ENCODE results near the gene CUEDC1.
A peak's percentile ranks its signal among the peaks of the same experiment; 100 is the strongest.

Gene CUEDC1

DNA sequence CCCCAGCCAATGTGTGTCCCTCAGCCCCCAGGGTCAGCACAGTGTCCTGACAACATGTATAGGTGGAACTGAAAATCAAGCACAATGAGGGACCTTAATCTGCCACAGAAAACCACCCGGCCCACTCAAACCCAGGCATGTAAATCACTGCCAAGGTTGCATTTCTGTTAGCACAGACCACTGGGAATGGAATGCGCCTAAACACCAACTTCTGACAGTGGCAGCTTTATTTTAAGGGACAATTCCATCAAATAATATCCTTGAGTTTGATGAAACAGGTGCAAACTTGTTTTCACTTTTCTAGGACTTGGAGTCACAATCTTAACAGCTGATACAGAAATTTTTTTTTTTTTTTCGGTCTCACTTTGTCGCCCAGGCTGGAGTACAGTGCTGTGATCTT is 68.1 kb downstream of the CUEDC1 start:
- FAIRE-seq (no peak), DNase-seq (ENCODE audit: insufficient read length) (no peak)
- TF ChIP-seq POLR2AphosphoS5 (IDR thresholded peaks at IDR 0.05; ENCODE audit: low read depth, low read length), result no peak
- no peak for TF ChIP-seq TAF1 (IDR thresholded peaks at IDR 0.05; ENCODE audit: borderline replicate concordance, low read depth, low read length)

DNA sequence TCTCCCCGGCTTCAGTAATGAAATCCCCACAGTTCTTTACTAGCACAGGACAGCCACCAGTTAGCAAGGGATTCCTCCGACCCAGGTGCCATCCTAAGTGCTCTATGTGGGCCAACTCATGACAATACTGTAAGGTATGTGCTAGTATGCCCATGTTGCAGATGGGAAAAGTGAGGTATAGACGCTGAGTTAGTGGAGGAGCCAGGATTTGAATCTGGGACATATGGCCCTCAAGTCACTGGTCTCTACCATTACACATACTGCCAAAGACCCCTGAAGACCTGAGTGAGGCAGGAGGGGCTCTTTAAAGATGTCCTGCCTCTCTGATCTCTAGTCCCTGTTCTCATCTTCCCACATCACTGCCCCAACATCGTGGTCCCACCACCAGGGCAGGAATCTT is 69.2 kb downstream of the CUEDC1 start:
- TF ChIP-seq TAF1 (IDR thresholded peaks at IDR 0.05; ENCODE audit: borderline replicate concordance, low read depth, low read length), result no peak
- TF ChIP-seq POLR2AphosphoS5 (IDR thresholded peaks at IDR 0.05; ENCODE audit: low read depth, low read length), result no peak
- no peak for TF ChIP-seq POLR2A (IDR thresholded peaks at IDR 0.05; ENCODE audit: low read depth, low read length)
- no peak for FAIRE-seq
- no peak for DNase-seq (ENCODE audit: insufficient read length)

DNA sequence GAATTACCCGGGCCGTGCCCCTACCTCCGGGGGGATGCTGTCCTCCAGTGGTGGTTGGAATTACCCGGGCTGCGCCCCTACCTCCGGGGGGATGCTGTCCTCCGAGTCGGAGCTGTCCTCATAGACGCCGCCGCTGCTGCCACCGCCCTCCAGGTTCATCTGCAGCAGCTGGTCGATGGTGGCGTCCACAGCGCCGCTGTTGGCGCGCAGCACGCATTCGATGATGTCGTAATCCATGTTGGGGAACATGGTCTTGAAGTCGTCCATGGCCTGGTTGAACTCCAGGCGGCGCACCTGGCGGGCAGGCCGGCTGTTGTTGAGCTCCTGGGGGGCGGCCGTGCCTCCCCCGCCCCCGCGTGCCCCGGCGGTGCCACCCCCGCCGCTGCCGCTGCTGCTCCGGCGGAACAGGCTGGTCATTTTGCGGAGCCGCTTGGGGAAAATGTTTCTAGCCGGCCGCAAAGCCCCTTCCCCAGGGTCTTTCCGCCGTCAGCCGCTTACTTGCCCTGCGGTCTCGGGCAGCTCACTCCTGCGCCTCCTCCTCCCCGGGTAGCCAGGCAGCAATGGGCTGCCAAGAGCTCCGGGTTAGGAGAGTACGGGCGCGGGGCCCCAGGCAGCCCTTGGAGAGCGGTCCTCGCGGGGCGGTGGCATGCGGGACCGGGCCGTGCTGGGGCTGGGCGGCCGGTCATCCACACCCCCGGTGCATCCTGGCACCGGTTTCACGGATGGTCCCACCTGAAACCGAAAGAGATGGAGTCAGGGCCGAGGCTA is 69.9 kb downstream of the CUEDC1 start:
- TF ChIP-seq TAF1 (IDR thresholded peaks at IDR 0.05; ENCODE audit: borderline replicate concordance, low read depth, low read length), result no peak
- no peak for TF ChIP-seq POLR2A (IDR thresholded peaks at IDR 0.05; ENCODE audit: low read depth, low read length)
- TF ChIP-seq POLR2AphosphoS5 (IDR thresholded peaks at IDR 0.05; ENCODE audit: low read depth, low read length), result no peak
- FAIRE-seq, result no peak
- no peak for DNase-seq (ENCODE audit: insufficient read length)

DNA sequence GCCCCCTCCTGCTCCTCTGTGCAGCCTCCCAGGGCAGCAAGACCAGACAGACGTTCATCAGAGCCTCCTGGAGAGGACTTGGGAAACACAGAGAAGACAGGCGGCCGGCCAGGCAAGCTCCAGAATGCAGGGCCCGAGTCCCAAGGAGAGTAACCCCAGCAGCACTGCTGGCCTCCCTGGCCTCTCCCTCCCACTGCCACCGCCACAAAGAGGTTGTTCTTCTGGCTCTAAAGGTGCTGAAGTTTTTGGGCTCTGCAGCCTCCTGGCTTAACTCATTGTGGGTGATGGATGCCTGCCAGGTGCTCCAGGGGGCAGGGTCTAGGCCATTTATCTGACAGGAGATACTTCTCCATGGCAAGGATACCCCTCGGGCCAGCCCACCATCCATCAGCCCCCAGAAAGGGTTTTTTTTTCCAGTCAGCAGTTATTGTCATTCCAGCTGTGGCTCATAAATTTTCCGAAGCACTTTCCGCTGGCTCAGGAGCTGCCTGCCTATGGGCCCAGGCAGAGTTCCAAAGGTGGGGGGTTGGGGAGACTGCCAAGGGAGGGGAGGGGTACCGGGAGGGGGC is 73.3 kb downstream of the CUEDC1 start:
- FAIRE-seq, result no peak
- TF ChIP-seq POLR2AphosphoS5 (IDR thresholded peaks at IDR 0.05; ENCODE audit: low read depth, low read length) (no peak), POLR2A (IDR thresholded peaks at IDR 0.05; ENCODE audit: low read depth, low read length) (no peak), TAF1 (IDR thresholded peaks at IDR 0.05; ENCODE audit: borderline replicate concordance, low read depth, low read length) (no peak)
- DNase-seq (ENCODE audit: insufficient read length), result no peak

DNA sequence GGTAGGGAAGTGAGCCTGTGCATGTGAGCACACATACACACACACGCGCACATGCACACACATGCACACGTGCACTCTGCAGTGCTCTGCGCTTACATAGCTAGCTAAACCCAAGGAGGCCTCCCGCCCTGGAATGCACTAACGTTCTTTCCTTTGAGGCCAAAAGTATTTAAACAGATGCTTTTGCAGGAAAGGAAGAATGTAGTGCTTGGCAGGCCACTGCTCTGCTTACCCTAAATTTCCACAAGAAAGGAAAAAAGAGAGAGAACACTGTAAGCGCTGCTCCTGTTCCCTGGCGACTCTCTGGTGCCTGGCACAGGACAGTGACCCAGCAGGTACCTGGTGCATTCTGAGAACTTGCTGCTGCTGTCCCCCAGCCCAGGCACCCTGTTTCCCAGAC is 74.1 kb downstream of the CUEDC1 start:
- FAIRE-seq, result no peak
- no peak for DNase-seq (ENCODE audit: insufficient read length)
- no peak for TF ChIP-seq POLR2A (IDR thresholded peaks at IDR 0.05; ENCODE audit: low read depth, low read length)
- TF ChIP-seq POLR2AphosphoS5 (IDR thresholded peaks at IDR 0.05; ENCODE audit: low read depth, low read length), result no peak
- no peak for TF ChIP-seq TAF1 (IDR thresholded peaks at IDR 0.05; ENCODE audit: borderline replicate concordance, low read depth, low read length)

DNA sequence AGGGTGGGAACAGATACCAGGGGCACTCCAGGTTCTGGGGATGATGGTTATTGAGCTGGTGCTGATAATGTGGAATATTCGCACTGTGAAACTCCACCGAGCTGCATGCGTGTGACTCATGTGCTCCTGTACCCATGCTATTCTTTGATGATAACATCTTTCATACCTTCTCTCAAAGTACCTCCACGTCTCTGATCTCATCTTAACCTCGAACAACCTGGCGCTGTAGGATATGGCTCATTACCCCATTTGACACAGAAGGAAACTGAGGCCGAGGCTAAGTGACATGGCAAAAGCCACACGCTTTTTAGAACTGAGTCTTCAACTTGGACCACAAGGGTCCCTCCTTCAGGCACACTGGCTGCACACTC is 75.1 kb downstream of the CUEDC1 start:
- FAIRE-seq, result no peak
- DNase-seq (ENCODE audit: insufficient read length), result no peak
- no peak for TF ChIP-seq POLR2A (IDR thresholded peaks at IDR 0.05; ENCODE audit: low read depth, low read length)
- no peak for TF ChIP-seq POLR2AphosphoS5 (IDR thresholded peaks at IDR 0.05; ENCODE audit: low read depth, low read length)
- TF ChIP-seq TAF1 (IDR thresholded peaks at IDR 0.05; ENCODE audit: borderline replicate concordance, low read depth, low read length), result no peak

DNA sequence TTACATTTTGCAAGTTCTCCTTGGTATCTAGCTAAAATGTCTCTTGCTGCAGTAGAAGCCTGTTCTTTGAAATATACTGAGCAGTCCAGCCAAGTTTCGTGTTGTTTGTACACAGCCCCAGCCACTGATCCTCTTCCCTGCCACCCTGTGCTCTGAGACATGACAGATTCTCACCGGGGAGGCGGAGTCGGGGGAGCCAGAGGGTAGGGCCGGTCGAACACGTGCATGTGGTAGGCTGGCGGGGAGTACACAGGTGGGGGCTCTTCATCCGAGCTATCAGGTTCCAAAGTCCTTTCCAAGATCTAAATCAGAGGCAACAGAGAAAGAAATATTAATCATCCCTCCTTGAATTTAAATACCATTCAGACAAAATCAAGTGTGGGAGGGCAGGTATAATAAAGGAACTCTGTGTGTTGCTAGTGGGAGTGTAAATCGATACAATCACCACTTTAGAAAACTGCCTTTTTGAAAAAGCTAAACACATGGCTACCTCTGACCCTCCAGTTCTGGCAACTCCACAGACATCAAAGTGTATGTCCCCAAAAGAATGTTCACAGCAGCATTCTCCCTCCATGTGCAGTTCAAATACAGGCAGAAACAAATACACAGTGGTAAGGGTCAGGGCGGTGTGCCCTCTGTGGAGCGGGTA is 75.7 kb downstream of the CUEDC1 start:
- no peak for DNase-seq (ENCODE audit: insufficient read length)
- FAIRE-seq, result no peak
- TF ChIP-seq TAF1 (IDR thresholded peaks at IDR 0.05; ENCODE audit: borderline replicate concordance, low read depth, low read length) (no peak), POLR2A (IDR thresholded peaks at IDR 0.05; ENCODE audit: low read depth, low read length) (no peak), POLR2AphosphoS5 (IDR thresholded peaks at IDR 0.05; ENCODE audit: low read depth, low read length) (no peak)

DNA sequence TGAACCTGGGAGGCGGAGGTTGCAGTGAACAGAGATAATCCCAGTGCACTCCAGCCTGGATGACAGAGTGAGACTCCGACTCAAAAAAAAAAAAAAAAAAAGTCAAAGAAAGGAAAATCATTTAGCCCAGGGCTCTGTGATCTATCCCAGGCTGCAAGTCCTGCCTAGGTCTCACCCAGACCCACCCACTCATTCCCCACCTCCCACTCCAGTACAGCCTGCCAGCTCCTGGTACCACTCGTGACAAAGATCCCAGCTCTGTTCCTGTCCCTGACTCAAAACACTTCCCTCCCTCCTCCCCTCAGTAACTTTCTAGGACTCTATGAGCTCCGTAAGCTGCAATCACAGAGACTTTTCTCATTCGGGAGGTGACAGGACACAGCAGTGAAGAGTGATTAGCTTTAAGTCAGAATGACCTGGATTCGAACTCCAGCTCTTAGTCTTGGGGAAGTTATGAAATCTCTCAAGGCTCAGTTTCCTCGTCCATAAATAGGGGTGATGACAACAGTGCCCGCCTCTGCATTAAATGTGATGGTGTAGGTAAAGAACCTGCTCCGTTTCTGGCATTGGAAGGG is 77.3 kb downstream of the CUEDC1 start:
- peak; percentile 48 for FAIRE-seq

DNA sequence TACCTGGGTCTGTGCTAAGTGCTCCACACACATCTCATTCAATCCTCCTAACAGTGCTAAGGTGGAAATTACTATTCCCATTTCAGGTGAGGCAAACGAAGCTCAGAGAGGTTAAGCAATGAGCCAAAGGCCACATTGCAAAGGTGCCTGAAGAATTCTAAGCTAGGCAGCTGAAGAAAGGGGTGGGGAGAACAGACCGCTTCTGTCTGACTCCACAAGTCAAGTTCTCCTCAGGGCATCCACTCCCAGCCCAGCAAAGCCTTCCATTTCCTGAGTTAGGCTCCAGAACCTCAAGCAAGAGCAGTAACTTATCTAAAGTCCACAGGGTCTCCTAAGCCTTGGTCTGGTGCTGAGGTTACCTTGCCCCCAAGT is 78.4 kb downstream of the CUEDC1 start:
- TF ChIP-seq TAF1 (IDR thresholded peaks at IDR 0.05; ENCODE audit: borderline replicate concordance, low read depth, low read length) (no peak), POLR2AphosphoS5 (IDR thresholded peaks at IDR 0.05; ENCODE audit: low read depth, low read length) (no peak)
- DNase-seq (ENCODE audit: insufficient read length) (no peak), FAIRE-seq (no peak)

More for the DNA sequence above, 77.3 kb downstream of the CUEDC1 start:
- no peak for DNase-seq (ENCODE audit: insufficient read length)
- no peak for TF ChIP-seq TAF1 (IDR thresholded peaks at IDR 0.05; ENCODE audit: borderline replicate concordance, low read depth, low read length)
- TF ChIP-seq POLR2A (IDR thresholded peaks at IDR 0.05; ENCODE audit: low read depth, low read length), result no peak
- TF ChIP-seq POLR2AphosphoS5 (IDR thresholded peaks at IDR 0.05; ENCODE audit: low read depth, low read length), result no peak

DNA sequence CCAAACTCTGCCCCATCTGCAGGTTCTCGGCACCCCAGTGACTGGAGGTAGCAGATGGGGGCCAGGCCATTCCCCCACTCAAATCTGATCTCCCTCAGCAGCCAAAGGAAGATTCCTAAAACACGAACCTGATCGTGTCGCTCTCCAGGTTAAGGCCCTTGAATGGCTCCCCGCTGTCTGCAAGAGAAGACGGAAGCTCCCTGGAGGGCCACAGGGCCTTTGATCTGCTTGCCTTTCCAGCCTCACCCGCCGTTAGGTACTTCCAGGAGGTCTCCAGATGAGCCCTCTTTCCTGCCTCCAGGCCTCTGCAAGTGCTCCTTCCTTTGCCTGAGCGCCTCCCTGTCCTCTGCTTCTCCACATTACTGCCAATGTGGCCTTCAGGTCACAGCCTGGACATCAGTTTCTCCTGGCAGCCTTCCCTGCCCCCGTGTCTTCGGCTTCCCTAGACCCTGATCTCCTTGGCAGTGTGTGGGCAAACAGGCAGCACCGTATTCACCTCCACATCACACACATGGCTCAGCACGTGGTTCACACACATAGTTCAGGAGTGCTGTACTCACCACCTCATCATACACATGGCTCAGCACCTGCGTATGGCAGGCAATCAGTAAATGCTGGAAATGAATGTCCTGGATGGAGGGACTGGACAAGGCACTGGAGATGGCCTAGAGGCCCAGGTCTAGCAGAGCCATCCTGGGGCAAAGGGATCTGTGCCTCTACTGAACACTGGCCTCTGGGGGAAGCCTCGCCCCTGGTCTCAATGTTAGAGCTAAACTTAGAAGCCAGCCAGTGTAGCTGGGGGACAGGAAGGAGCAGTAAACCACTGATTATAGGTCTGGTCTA is 79.0 kb downstream of the CUEDC1 start:
- TF ChIP-seq POLR2A (IDR thresholded peaks at IDR 0.05; ENCODE audit: low read depth, low read length) (no peak), POLR2AphosphoS5 (IDR thresholded peaks at IDR 0.05; ENCODE audit: low read depth, low read length) (no peak), TAF1 (IDR thresholded peaks at IDR 0.05; ENCODE audit: borderline replicate concordance, low read depth, low read length) (no peak)
- DNase-seq (ENCODE audit: insufficient read length), result no peak
- FAIRE-seq, result peak; percentile 69

Measured in GM12892 (cell line).